NCI-H2171 treated with DMSO at 0.1 percent for 48 hours (cell line): Measurements from ENCODE around the gene PLD2.
"Not testable (repeated sequence)": the region's sequence is repeated elsewhere in the genome, so short reads cannot be mapped to it uniquely, and the experiment has no call there.

Experiments used
- DNase-seq: peaks from one replicate; lab custom pipeline; 2025; lab: John Stamatoyannopoulos, UW

The PLD2 gene

GRCh38 chr17:4789951-4790704 lies 16.8 kb upstream of the PLD2 start:
- peak; percentile 80 for DNase-seq

- DNase-seq: no peak
Observed at GRCh38 chr17:4790705-4791088, 16.3 kb upstream of the PLD2 start.

- DNase-seq: no peak
Observed at GRCh38 chr17:4795168-4795567, 11.8 kb upstream of the PLD2 start.

- DNase-seq: peak; percentile 32
Observed at GRCh38 chr17:4796552-4796920, 10.4 kb upstream of the PLD2 start.

- DNase-seq: peak; percentile 94
Observed at GRCh38 chr17:4800462-4801196, 6.3 kb upstream of the PLD2 start.

GRCh38 chr17:4802228-4802627 lies 4.7 kb upstream of the PLD2 start, which contains the start of gene C17orf114:
TSS of gene C17orf114 (minus strand) at chr17:4802328.
- no peak for DNase-seq

GRCh38 chr17:4806456-4806776 lies 536 bp upstream of the PLD2 start:
- peak; percentile 36 for DNase-seq

- no peak for DNase-seq
Observed at GRCh38 chr17:4807605-4808377, 839 bp downstream of the PLD2 start.

GRCh38 chr17:4808378-4808767 lies 1.4 kb downstream of the PLD2 start:
- no peak for DNase-seq

- DNase-seq: no peak
Observed at GRCh38 chr17:4810696-4811290, 3.8 kb downstream of the PLD2 start.

GRCh38 chr17:4811471-4811870 lies 4.5 kb downstream of the PLD2 start:
- no peak for DNase-seq

GRCh38 chr17:4812690-4813089 lies 5.7 kb downstream of the PLD2 start:
- DNase-seq: no peak

- DNase-seq: no peak
Observed at GRCh38 chr17:4815043-4815675, 8.2 kb downstream of the PLD2 start.

- no peak for DNase-seq
Observed at GRCh38 chr17:4816826-4817225, 9.9 kb downstream of the PLD2 start.

- no peak for DNase-seq
Observed at GRCh38 chr17:4818276-4818675, 11.3 kb downstream of the PLD2 start.

GRCh38 chr17:4822835-4823234 lies 15.9 kb downstream of the PLD2 start:
- DNase-seq: no peak

- no peak for DNase-seq
Observed at GRCh38 chr17:4823373-4824089, 16.6 kb downstream of the PLD2 start.

- DNase-seq: no peak
Observed at GRCh38 chr17:4827399-4827798, 20.4 kb downstream of the PLD2 start.

GRCh38 chr17:4832829-4833177 lies 25.9 kb downstream of the PLD2 start:
- not testable (repeated sequence) for DNase-seq

- peak; percentile 92 for DNase-seq
Observed at GRCh38 chr17:4833178-4833940, 26.4 kb downstream of the PLD2 start, which contains the start of gene MINK1. TSS of gene MINK1 (plus strand) at chr17:4833340. CDS start at chr17:4833584, 244 bp downstream.
